NCI-H187 (cell line): Measurements from ENCODE around the gene DOHH.

Source experiments
- DNase-seq, 2 experiments: peaks; one replicate each; lab custom pipeline; 2025; lab: John Stamatoyannopoulos, UW

Gene DOHH

GRCh38 chr19:3500429-3501101 lies at the start of gene DOHH:
TSS of gene DOHH (minus strand) at chr19:3500674. CDS start at chr19:3496814, 3,860 bp downstream.
- DNase-seq = peak; percentile 96 to 98

GRCh38 chr19:3549816-3550215 lies 49.3 kb upstream of the DOHH start:
- no peak for DNase-seq

DNA sequence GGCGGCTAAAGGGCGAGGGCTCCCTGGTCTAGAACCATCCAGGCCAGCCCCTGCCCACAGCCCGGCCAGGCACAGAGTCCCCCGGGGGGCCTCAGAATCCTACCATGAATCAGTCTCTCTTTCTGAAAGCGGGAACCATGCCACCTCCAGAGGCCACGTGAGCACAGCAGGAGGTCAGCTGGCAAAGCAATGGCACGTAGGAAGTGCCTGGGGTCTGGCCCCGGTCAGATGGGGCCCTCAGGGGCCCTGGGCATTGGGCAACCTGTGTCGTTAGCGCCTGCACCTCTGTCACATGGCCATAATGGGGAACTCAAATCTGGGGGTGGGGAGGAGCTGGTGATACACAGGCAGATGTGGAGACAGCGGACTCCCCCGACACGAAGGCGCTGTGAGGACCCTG lies 48.1 kb upstream of the DOHH start:
- no peak for DNase-seq

DNA sequence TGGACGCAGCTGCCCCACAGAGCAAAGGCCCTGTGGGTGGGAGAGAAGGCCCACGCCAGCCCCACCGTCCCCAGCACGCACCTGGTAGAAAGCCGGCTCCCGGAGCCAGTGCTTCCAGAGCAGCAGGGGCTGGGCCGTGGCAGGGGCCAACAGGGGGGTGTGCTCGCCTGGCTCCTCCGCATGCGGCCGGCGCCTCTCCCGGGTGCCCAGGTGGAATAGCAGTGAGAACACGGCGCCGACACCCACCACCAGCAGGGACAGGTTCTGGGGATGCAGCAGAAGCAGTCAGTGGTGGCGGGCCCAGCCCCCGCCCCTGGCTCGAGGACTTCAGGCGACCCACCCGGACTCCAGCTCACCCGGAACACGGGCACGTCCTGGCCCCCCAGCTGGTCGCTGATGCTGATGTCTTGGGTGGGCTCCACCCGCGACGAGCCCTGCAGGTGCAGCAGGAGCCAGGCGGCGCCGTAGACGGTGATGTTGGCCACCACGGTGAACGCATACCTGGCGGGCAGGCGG lies 47.4 kb upstream of the DOHH start:
- DNase-seq = no peak

GRCh38 chr19:3547301-3547731 lies 46.8 kb upstream of the DOHH start:
- no peak for DNase-seq

- no peak for DNase-seq
Observed at GRCh38 chr19:3546119-3546518, 45.6 kb upstream of the DOHH start.

GRCh38 chr19:3545669-3546034 lies 45.2 kb upstream of the DOHH start:
- DNase-seq = no peak

DNA sequence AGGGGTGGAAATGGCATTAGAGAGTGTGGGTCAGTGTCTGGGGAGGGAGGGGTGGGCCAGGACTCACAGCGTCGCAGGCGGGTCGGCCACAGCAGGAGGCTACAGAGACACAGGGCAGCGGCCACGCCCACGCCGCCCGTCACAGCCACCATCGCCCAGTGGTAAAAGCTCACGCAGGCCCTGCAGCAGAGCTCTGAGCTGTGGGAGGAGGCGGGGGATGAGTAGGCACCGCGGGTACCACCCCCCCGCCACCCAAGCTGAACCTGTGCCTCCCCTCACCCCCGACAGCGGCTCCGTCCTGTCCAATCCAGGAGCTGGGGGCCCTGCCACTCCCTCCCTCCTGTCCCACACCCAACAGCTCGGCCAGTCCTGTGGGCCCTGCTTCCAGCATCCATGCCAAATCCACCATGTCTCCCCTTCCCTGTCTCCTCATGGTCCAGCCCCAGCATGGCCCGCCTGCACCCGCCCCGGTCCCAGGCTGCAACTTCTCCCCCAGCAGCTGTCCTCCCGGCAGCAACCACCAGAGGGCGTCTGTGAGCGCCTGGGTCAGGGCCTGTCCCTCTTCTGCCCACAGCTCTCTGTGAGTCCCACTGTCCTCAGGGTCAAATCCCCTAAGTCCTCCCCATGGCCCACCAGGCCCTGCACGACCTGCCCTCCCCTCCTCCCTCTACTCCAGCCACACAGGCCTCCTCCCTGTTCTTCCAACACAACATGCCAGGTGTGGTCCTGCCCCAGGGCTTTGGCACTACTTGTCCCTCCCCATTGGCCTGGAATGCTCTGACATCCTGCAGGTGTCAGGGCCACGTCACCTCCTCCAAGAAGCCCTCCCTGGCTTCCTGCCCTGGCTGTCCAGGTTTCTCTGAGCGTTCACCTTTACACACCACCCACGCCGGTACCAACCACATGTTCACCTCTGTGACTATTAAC lies 44.5 kb upstream of the DOHH start:
- DNase-seq = peak in 1 of 2 experiments; percentile 35

GRCh38 chr19:3544058-3544376 lies 43.5 kb upstream of the DOHH start:
- no peak for DNase-seq

GRCh38 chr19:3543150-3544057 lies 42.9 kb upstream of the DOHH start:
- DNase-seq = no peak

DNA sequence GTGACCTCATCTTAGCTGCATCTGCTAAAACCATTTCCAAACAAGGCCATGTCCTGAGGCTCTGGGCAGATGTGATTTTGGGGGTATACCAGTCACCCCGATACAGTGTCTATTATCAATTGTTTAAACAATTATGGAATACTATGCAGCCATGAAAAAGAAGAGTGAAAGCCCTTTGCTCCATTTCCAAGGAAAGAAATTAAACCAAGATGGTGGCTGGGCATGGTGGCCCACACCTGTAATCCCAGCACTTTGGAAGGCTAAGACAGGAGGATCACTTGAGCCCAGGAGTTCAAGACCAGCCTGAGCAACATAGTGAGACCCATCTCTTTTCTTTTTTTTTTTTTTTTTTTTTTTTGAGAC lies 39.3 kb upstream of the DOHH start:
- DNase-seq = no peak

- no peak for DNase-seq
Observed at GRCh38 chr19:3538965-3539755, 38.7 kb upstream of the DOHH start, which contains the start of gene TEKTIP1. TSS of gene TEKTIP1 (plus strand) at chr19:3539174. CDS start at chr19:3539178, 4 bp downstream.

GRCh38 chr19:3538258-3538929 lies 37.9 kb upstream of the DOHH start:
- no peak for DNase-seq

- DNase-seq = no peak
Observed at GRCh38 chr19:3537438-3538240, 37.2 kb upstream of the DOHH start.

- DNase-seq = no peak
Observed at GRCh38 chr19:3537101-3537437, 36.6 kb upstream of the DOHH start.

- no peak for DNase-seq
Observed at GRCh38 chr19:3536429-3537100, 36.1 kb upstream of the DOHH start.

DNA sequence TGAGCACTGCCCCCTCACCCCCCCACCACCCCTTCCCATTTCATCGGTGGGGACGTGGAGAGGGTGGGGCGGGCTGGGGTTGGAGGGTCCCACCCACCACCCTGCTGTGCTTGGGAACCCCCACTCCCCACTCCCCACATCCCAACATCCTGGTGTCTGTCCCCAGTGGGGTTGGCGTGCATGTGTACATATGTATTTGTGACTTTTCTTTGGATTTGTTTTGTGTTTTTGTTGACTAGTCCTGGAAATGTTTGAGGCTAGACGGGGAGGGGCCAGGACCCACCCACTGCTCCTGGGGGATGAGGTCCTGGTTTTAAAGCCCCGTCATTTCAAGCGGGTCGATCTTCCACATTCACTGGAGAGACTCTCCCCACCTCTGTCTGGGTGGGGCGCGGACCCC lies 35.5 kb upstream of the DOHH start:
- DNase-seq = no peak

- no peak for DNase-seq
Observed at GRCh38 chr19:3535563-3535965, 35.1 kb upstream of the DOHH start.

DNA sequence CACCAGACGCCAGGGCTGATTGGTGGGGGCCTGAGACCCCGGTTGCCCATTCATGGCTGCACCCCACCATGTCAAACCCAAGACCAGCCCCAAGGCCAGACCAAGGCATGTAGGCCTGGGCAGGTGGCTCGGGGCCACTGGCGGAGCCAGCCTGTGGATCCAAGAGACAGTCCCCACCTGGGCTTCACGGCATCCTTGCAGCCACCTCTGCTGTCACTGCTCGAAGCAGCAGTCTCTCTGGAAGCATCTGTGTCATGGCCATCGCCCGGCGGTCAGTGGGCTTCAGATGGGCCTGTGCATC lies 34.7 kb upstream of the DOHH start:
- DNase-seq = no peak
